ENCODE results near the gene COMMD6. TPM values are rescaled to one million over a fixed set of nuclear protein-coding genes. Genes with fewer than 3 reads are reported as not detected.
A peak's percentile ranks its signal among the peaks of the same experiment; 100 is the strongest.

Gene COMMD6
- total RNA-seq, 1 experiment from 2014 or later = 118 TPM

DNA sequence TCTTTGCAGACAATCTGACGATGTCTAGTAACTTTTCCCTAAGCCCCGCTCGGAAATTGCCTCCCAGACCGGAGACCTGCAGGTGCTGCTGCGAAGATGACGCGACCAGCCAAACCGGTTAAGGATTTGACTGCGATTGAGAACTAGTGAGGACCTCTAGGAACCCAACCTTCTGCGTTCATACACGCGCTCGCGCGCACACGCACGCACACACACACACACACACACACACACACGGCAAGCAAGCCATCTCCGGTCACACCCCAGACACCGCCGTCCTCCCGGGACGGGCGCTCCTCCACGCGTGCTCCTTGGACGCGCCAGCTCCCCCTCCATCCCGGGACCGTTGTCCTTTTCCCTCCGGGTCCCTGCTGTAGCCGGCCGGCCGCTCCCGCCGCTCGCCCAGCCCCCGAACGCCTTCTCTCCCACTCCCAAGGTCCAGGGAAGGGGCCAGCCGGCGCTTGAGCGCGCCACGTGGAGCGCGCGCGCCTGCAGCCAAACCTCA lies 56.9 kb downstream of the COMMD6 start:
- Histone ChIP-seq H3K4me1 (replicated peaks; ENCODE audit: insufficient read depth) (peaks cover 32% of the 10 kb centered on the region), H3K9me2 (ENCODE audit: insufficient read depth) (no peaks in the 10 kb centered on the region; the same call in 1 of the 2 replicates), H3K4me3 (peak overlapping the region; percentile 64), H2AFZ (peak overlapping the region; percentile 96), H3K9me3 (ENCODE audit: insufficient read depth, low read depth) (no peaks in the 10 kb centered on the region), H3K27ac (peak overlapping the region; percentile 41; the same call in 1 of the 2 replicates), H3F3A (ENCODE audit: insufficient read depth, low read depth) (peaks cover 29% of the 10 kb centered on the region), H3K27me3 (ENCODE audit: insufficient read depth, low read depth) (no peaks in the 10 kb centered on the region), H3K4me2 (peak overlapping the region; percentile 98), H4K20me1 (ENCODE audit: insufficient read depth) (no peaks in the 10 kb centered on the region; the same call in 1 of the 2 replicates), H3K79me2 (ENCODE audit: low read depth) (peaks cover 42% of the 10 kb centered on the region), H3K36me3 (ENCODE audit: low read depth) (no peaks in the 10 kb centered on the region)
- no TSS peak for BruUV-seq (replicated peaks)
- TF ChIP-seq, protein P1, sequence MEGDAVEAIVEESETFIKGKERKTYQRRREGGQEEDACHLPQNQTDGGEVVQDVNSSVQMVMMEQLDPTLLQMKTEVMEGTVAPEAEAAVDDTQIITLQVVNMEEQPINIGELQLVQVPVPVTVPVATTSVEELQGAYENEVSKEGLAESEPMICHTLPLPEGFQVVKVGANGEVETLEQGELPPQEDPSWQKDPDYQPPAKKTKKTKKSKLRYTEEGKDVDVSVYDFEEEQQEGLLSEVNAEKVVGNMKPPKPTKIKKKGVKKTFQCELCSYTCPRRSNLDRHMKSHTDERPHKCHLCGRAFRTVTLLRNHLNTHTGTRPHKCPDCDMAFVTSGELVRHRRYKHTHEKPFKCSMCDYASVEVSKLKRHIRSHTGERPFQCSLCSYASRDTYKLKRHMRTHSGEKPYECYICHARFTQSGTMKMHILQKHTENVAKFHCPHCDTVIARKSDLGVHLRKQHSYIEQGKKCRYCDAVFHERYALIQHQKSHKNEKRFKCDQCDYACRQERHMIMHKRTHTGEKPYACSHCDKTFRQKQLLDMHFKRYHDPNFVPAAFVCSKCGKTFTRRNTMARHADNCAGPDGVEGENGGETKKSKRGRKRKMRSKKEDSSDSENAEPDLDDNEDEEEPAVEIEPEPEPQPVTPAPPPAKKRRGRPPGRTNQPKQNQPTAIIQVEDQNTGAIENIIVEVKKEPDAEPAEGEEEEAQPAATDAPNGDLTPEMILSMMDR (conservative IDR thresholded peaks at IDR 0.05) = no peak
- no peak for TF ChIP-seq EZH2 (IDR thresholded peaks at IDR 0.05; ENCODE audit: low read depth)
- ChIA-PET CTCF (no interaction called here), POLR2A (ENCODE audit: unreplicated experiment) (no interaction called here)
- peak; percentile 72 to 88 for DNase-seq
- intact Hi-C loops (cut with micrococcal nuclease; ENCODE audit: unreplicated experiment) = loop anchor here (2.0 to 5.0 kb wide), 2 partner anchors 64 to 157 kb away; partner anchors contain the start of gene LMO7

GRCh38 chr13:75479102-75479740 lies 58.4 kb downstream of the COMMD6 start:
- POLR2A ChIA-PET (ENCODE audit: unreplicated experiment) = no interaction called here
- peaks cover 47% of the 10 kb centered on the region for H3K79me2 ChIP-seq (ENCODE audit: low read depth)
- CTCF ChIA-PET = no interaction called here

DNA sequence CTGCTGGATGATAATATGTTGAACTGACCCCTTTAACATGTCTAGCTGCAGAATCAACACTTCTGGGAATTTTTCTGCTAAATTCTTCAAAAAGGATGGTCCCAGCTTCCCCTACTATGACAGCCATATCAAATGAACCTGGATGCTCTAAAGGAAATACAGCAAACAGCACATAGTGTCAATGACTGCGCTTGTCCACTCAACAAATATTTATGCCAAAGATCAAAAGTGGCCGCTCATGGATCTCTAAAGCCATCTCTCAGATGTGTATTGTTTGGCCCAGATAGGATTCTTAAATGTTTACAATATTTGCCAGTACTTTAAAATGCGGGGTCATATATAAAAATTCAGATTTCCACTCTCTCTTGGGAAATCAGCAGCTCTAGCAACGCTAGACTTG lies 59.0 kb downstream of the COMMD6 start:
- CTCF ChIA-PET = no interaction called here
- intact Hi-C loops (cut with micrococcal nuclease; ENCODE audit: unreplicated experiment) = no loop called here
- no peaks in the 10 kb centered on the region; the same call in 1 of the 2 replicates for H4K20me1 ChIP-seq (ENCODE audit: insufficient read depth)
- TF ChIP-seq EZH2 (IDR thresholded peaks at IDR 0.05; ENCODE audit: low read depth) = no peak
- TF ChIP-seq, protein P1 (conservative IDR thresholded peaks at IDR 0.05) = no peak
- POLR2A ChIA-PET (ENCODE audit: unreplicated experiment) = no interaction called here
- H3K27me3 ChIP-seq (ENCODE audit: insufficient read depth, low read depth) = no peaks in the 10 kb centered on the region
- H3K27ac ChIP-seq = no peak overlapping the region
- H3K36me3 ChIP-seq (ENCODE audit: low read depth) = no peaks in the 10 kb centered on the region
- H3F3A ChIP-seq (ENCODE audit: insufficient read depth, low read depth) = peaks cover 22% of the 10 kb centered on the region
- H3K4me1 ChIP-seq (replicated peaks; ENCODE audit: insufficient read depth) = peaks cover 23% of the 10 kb centered on the region
- no peaks in the 10 kb centered on the region for H3K9me3 ChIP-seq (ENCODE audit: insufficient read depth, low read depth)
- no peak for DNase-seq
- H3K79me2 ChIP-seq (ENCODE audit: low read depth) = peaks cover 47% of the 10 kb centered on the region
- no peak overlapping the region for H3K4me3 ChIP-seq
- H3K4me2 ChIP-seq = no peak overlapping the region
- H3K9me2 ChIP-seq (ENCODE audit: insufficient read depth) = no peaks in the 10 kb centered on the region; the same call in 1 of the 2 replicates
- no peak overlapping the region for H2AFZ ChIP-seq
- BruUV-seq (replicated peaks) = no TSS peak

More at GRCh38 chr13:75479102-75479740, 58.4 kb downstream of the COMMD6 start:
- no peak for TF ChIP-seq EZH2 (IDR thresholded peaks at IDR 0.05; ENCODE audit: low read depth)
- TF ChIP-seq, protein P1 (conservative IDR thresholded peaks at IDR 0.05) = no peak
- H3K4me1 ChIP-seq (replicated peaks; ENCODE audit: insufficient read depth) = peaks cover 23% of the 10 kb centered on the region
- peaks cover 22% of the 10 kb centered on the region for H3F3A ChIP-seq (ENCODE audit: insufficient read depth, low read depth)
- H3K36me3 ChIP-seq (ENCODE audit: low read depth) = no peaks in the 10 kb centered on the region
- no peak for DNase-seq
- H2AFZ ChIP-seq = no peak overlapping the region
- H3K4me2 ChIP-seq = peak overlapping the region; percentile 98
- intact Hi-C loops (cut with micrococcal nuclease; ENCODE audit: unreplicated experiment) = no loop called here
- H3K4me3 ChIP-seq = peak overlapping the region; percentile 64; the same call in 1 of the 2 replicates
- no TSS peak for BruUV-seq (replicated peaks)
- no peaks in the 10 kb centered on the region for H3K27me3 ChIP-seq (ENCODE audit: insufficient read depth, low read depth)
- no peak overlapping the region for H3K27ac ChIP-seq
- no peaks in the 10 kb centered on the region for H3K9me3 ChIP-seq (ENCODE audit: insufficient read depth, low read depth)
- H3K9me2 ChIP-seq (ENCODE audit: insufficient read depth) = no peaks in the 10 kb centered on the region; the same call in 1 of the 2 replicates
- no peaks in the 10 kb centered on the region; the same call in 1 of the 2 replicates for H4K20me1 ChIP-seq (ENCODE audit: insufficient read depth)

Other genes with a start within 250 kb of the COMMD6 start
- gene TBC1D4, start 55.7 kb downstream of the COMMD6 start, total RNA-seq (2021) = 15.7 and 19.5 TPM in 2 replicates
- gene UCHL3, start 11.9 kb upstream of the COMMD6 start, total RNA-seq (2021) = 39.7 and 54.9 TPM in 2 replicates
- gene LMO7, start 98.5 kb upstream of the COMMD6 start, total RNA-seq (2021) = 92.8 and 93.0 TPM in 2 replicates

All from PC-9 (cell line).